HG02938 (cell line): ENCODE data around the gene LAP3.
A peak's percentile ranks its signal among the peaks of the same experiment; 100 is the strongest.

Source experiments
- ATAC-seq: cut with Tn5 transposase; IDR thresholded peaks from one replicate; pipeline ENCODE4 v1.9.1; 2021; ENCODE audit warnings: mild to moderate bottlenecking, moderate library complexity; ENCODE audit not compliant: unreplicated experiment

Gene LAP3

DNA sequence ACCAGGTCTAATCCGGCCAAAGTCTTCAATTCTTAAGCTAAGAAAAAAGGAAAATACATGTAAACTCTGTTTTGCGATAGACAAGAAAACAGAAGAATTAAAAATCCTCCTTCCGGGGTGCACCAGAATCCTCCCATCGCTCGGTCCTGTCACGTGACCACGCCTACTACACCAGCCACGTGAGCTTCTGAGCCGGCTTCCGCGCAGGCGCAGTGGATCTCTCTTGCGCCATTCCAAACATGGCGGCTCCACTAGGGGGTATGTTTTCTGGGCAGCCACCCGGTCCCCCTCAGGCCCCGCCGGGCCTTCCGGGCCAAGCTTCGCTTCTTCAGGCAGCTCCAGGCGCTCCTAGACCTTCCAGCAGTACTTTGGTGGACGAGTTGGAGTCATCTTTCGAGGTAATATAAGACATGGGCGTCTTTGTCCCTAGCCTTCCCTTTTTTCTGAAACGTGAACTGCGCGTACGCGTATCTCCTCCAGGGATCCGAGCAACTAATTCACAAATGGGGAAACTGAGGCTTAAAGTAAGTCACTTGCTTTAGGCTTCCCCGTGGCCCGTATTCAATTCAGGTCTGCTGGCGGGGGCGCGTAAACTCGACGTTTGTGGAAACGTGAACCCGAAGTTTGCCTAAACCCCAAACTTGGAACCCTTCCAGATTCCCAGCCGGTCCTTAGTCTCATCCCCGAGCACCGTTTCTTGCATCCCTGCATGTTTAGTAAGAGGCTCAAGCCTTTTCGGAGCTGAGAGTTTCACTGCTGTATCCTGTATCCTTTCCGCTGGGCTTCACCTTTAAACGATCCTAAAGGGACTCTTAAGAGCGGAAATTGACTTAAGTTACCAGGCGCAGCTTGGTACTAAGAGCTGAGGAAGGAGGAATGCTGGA, 37.7 kb downstream of the LAP3 start, which contains the start of gene MED28:
Gene MED28, plus strand, starts transcription at position 226 of the 884 bp plus-strand sequence. Its CDS starts 14 bp downstream, at position 240.
- ATAC-seq = peak; percentile 94

DNA sequence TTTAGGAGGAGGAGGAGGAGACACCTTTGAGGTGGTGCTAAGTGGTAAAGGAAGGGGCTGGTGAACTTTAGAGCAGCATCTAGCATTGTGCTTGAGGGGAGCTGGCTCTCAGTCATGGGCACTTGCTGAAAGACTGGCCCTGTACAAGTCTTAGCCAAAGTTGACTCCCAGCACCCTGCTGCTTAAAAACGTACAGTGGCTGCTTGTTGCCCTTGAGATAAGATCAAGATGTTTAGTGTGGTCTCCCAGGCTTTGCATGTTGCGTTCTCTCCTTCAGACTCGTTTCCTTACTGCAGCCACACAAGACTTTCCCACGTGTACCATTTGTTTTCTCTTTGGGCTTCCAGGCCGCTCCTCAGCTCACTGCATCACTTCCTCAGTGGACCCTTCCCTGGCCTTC, 39.3 kb downstream of the LAP3 start:
- ATAC-seq = no peak

DNA sequence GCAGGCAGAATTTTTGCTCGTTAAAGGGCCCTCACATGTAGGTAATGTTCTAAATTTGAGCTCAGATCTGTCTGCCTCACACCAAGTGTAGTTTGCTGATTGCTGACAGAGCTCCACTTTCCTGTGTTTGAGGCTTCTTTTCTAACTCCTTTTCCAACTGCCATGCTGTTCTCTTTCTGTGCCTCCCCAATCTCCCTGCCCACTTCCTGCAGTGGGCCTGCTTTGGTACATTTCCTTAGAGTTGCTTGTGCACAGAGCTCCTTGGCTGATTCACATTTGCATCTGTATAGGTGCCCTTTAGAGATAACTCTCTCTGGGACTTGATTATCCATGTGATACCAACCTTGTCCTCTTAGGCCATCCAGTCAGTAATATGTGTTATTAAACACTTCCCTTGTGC, 41.9 kb downstream of the LAP3 start:
- no peak for ATAC-seq

DNA sequence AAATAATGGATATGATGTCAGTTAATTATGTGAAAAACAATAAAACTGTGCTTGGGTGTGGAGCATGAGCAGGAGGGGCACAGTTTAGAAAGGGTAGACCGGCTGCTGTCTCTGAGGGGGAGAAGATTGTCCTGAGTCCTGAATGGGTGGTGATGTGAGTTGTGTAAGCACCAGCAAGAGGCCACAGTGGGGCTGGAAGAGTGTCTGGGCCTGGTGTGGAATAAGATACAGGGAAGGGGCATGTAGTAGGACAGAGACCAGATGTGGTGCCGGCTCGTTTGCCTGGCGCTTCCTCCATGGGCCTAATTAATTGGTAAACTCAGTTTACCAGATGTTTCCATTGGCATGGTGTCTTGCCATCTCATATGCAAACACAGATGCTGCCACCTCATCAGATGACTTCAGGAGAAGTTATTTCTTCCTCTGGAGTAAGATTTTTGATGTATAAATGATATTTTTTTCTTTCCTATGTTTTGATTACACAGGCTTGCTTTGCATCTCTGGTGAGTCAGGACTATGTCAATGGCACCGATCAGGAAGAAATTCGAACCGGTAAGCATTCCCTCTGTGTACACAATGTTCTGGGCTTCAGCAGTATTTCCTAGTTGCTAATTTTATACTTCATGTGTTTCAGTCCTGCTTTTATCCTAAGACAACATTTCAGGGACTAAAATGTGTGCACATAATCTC, 42.6 kb downstream of the LAP3 start:
- ATAC-seq = no peak

DNA sequence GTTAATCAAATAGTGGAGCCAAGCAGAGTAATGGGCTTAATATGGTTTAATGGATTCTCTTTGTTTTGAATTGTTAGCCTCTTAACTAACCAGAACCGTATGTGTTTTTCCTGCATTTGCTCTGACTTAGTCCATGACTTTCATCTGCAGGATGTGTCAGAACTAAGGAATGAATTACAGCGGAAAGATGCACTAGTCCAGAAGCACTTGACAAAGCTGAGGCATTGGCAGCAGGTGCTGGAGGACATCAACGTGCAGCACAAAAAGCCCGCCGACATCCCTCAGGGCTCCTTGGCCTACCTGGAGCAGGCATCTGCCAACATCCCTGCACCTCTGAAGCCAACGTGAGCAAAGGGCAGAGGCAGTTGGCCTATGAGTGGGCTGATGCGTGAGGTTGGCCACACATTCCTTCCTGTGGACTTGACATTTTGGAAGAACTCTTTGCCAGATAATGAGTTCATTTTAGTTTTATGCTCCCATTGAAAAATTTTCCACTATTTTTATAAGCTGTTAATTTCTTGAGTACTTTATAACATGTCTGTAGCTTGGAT, 46.5 kb downstream of the LAP3 start:
- ATAC-seq = no peak

DNA sequence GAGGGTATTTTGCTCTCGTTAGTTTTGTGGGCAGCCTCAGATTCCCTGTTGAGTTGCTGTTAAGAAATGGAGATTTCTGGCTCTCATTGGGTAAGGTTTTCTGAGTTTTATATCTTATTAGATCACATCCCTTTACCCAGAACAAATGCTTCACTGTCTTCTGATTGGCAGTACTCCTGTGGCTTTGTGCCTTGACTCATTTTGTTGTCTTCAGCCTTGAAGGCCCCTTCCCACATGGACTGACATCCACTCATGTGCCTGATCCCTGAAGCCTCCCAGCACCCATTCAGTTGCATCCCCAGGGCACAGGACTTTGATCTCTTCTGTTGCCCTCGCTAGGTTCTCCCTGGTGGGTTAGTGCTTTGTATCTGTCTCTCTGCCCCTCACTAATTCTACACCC, 47.8 kb downstream of the LAP3 start:
- ATAC-seq = no peak

DNA sequence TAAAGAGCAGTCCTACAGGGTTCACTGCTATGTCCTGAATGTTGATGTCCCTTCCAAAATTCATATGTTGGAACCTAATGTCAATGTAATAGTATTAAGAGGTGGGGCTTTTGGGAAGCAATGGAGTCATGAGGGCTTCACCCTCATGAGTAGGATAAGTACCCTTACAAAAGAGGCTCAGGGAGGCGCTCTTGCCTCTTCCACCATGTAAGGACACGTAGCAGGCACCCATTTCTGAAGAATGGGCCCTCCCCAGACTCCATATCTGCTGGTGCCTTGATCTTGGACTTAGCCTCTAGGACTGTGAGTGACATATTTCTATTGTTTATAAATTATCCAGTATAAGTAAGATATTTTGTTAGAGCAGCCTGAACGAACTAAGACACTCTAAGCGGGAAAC, 53.2 kb downstream of the LAP3 start:
- no peak for ATAC-seq

DNA sequence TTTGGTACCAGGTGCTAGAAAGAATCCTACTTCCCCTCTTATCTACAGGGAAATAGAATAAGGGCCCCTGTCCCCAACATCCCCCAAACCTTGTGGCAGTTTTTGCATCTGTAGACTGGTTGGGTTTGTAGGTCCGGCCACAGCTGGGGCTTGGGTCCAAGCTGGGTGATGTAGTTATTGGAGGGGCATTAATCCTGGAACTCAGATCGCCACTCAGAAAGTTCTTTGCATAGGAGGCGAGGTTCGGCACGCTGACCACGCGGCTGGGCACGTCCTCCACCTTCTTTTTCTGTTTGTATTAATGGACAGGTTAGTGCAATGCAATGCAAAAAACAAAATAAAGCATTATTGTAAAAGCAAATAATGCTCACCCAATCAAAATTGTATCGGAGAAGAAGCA, 56.6 kb downstream of the LAP3 start:
- no peak for ATAC-seq

DNA sequence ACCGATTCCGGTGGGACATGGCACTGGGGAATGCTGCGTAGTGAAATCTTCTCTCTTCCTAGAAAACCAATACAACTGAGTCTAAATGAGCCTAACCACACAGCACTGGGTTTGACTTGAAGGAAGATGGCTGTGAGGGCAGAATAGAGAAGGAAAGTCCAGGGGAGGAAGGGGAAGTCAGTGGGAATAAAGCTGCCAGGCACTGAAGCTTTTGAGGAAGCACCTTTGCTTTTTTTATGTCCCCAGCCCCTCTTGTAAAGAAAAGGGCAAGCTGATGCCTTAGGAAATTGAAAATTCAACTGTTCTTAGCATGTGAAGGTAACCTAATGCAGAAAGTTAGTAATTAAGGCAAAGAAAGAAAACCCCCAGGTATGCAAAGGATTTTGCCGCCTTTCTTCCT, 58.1 kb downstream of the LAP3 start:
- ATAC-seq = no peak

DNA sequence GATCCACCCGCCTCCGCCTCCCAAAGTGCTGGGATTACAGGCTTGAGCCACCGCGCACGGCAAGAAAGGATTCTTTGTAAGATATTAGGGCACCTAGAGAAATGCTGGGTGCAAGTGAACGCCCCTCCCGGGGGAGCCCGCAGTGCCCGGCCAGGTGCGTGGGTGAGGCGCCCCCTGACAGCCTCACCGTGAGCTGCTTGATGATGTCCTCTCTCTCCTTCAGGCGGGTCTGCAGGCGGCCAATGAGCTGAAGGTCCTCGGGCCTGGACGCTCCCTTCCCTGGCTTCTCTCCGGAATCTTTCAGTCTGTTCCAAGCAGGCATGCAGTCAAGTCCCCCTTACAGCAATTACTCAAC, 59.3 kb downstream of the LAP3 start:
- ATAC-seq = peak; percentile 13

DNA sequence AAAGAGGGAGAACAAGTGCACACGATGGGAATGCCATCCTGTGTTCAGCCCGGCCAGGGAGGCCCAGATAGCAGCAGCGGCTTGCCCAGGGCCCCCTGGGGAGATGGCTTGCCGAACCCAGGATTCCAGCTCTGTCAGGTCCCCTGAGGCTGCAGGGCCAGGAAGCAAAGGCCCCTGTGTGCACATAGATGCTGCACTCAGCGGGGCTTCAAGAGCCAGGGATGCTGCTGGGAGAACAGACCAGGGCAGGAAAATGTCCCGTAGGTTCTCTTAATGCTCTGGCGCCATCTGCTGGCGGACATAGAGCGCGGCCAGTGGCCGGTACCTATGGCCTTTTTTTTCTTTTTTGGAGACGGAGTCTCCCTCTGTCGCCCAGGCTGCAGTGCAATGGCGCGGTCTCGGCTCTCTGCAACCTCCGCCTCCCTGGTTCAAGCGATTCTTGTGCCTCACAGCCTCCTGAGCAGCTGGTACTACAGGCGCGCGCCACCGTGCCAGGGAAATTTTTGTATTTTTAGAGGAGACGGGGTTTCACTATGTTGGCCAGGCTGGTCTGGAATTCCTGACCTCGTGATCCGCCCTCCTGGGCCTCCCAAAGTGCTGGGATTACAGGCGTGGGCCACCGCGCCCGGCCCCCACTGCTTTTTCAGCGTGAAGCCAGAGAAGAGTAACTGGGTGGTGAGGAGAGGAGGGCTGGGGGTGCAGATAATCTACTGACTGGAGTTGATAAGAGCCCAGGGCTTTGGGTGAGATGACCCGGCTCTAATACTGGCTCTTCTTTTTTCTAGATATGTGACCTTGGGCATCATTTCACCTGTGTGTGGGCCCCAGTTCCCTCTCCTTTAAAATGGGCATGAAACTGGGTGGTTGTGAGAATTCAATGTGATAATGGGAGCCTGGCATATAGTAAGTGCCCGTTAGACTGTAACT, 60.0 kb downstream of the LAP3 start:
- ATAC-seq = peak; percentile 94

DNA sequence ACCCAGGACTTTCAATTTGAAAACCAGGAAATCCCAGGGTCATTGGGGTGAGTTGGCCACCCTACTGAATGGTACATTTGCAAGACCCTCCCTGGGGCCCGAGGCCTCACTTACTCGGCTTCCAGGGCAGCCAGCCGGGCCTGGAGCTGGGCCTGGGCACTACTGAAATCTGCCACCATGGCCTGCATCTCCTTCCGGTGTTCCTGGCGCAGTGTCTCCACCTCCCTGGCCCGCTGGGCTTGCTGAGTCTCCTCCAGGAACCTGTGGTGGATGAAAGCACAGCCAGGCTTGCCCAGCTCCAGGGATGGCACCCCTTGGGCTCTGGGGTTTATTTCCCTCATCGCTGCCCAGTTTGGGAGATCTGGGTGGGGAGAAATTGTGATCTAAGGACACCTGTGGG, 62.1 kb downstream of the LAP3 start:
- ATAC-seq = no peak

DNA sequence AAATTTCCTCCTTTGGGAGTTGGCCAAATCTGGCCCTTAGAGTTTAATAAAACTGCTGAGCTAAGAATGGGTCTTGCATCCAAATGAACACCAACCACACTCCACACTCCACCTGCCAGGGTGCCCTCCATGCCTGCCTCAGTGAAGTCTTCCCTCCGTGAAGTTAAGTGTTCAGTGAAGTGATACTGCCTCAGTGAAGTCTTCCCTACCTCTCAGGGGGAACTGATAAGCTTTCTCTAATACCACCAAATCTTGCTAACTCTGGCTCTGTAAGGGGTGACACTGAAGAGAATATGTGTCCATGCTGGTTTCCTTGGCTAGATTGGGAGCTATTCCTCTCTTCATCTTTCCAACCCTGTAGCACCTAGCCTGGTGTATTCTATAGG, 65.4 kb downstream of the LAP3 start:
- ATAC-seq = no peak

DNA sequence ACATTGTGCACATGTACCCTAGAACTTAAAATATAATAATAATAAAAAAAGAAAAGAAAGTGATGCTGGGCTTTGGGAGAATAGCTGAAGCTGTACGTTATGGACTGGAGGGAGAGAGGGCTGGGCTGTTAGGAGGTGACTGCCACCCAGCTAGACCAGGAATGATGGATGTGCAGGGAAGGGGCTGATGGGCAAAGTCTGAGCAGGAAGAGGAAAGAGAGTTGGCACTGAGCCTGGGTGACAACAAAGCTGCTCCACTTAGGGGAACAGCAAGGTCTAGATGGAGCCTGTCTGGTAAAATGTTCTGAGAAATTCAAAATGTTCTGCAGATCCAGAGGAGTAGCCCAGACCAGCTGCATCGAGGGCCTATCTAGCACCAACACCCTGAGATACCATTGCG, 69.7 kb downstream of the LAP3 start:
- no peak for ATAC-seq

DNA sequence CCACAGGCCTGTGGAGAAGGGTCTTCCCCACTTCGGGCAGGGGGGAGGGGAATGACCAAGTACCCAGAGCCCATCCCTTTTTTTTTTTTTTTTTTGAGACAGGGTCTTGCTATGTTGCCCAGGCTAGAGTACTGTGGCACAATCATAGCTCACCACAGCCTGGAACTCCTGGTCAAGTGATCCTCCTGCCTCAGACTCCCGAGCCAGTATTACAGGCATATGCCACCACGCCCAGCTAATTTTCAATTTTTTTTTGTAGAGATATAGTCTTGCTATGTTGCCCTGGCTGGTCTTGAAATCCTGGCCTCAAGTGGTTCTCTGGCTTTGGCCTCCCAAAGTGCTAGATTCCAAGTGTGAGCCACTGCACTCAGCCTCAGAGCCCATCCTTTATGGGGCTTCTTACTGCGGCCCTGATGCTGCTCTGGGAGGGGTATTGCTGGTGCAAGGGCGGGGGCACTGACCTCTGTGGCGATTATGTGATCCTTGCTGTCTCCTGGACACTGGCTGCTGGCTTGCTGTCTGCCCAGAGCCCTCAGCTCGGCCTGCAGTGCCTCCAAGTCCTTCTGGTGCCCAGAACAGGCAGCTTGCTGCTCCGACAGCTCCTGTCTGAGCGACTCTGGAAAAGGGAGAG, 70.3 kb downstream of the LAP3 start:
- ATAC-seq = no peak

DNA sequence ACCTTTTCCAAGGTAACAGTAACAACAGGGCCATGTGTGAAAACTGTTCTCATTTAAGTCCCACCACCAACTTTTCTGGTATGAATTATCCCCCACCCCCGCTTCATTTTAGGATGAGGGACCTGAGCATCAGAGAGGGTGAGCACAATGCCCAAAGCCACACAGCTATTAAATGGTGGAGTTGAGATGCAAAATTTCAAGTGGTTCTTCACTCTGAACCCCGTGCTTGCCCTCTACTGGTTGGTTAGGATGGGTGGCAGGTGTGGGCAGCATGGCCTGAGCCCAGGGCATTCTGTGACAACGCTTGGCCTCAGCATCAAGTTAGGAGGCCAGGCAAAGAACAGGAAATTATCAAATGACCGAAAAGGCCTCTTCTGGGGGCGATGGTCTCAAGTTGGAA, 70.9 kb downstream of the LAP3 start:
- ATAC-seq = no peak

DNA sequence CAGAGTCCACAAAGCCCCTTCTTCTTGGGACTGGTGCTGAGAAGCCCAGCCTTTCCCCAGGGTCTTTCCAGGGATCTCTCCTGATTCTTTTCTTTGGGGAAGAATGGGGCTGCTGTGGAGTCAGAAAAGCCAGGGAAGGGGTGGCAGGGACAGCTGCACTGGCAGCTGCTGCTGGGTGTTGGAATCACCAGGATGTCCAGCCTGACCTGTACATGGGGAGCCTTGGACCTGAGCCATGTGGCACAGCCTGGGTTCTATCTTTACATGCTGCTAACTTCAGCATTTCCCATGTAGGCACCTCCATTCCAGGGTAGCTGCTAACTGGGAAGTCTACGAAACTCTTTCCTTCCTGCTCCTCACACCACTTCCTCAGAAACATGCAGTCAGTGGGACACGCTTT, 73.4 kb downstream of the LAP3 start:
- ATAC-seq = no peak

DNA sequence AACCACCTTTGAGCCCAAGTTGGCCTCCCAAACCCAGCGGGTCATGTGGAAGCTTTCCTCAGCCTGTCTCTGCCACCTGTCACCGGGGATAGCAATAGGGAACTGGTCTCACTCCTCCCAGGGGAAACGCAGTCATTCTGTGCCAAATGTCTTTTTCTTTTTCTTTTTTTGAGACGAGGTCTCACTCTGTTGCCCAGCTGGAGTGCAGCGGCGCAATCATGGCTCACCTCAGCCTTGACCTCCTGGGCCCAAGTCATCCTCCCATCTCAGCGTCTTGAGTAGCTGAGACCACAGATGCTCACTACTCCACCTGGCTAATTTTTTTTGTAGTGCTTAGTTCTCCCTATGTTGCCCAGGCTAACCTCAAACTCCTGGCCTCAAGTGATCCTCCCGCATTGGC, 77.7 kb downstream of the LAP3 start:
- no peak for ATAC-seq

DNA sequence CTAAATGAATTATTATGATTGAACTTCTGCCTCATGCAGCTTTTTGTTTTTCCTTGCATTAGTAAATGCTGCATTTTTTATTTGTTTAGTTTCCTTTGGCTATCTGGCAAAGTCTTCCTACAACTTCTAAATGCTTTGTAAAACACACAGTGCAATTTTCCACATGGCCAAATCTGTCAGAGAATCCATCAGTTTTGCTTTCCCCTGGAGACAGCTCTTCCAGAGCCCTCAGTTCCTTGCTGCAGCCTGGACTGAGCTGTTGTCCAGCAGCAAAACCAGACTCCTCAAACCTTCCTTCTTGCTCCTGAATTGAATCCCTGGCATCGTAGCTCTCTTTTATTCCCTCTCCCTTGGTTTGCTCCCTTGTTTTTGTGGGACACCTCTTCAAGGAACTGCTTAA, 80.1 kb downstream of the LAP3 start:
- ATAC-seq = no peak
